Measurements from ENCODE around the gene PLD1.

PLD1 gene

DNA sequence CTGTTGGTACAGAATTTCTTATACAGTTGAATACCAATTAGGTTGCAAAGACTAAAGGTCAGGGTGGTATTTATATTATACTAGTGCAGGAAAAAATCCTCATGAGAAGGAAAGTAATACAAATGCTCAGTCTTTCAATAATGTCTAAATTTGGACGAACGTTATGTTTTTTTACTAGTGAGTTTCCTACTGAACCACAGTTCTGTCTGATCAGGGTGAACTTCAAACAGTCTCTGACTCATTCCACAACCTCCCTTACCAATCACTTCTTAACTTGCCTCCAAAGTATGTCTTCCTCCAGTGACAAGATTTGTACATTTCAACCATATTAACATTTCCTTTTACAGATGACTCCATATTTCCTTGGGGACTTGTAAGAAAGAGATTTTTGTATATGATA lies 36.3 kb upstream of the PLD1 start:
- Histone ChIP-seq H3K4me3 (ENCODE audit: low read length) (no peak overlapping the region), H3K9me2 (replicated peaks; ENCODE audit: control insufficient read depth, low read length) (no peaks in the 10 kb centered on the region), H3F3A (ENCODE audit: control insufficient read depth, insufficient read depth) (no peaks in the 10 kb centered on the region), H3K79me2 (ENCODE audit: control insufficient read depth, low read length) (no peaks in the 10 kb centered on the region), H3K9me3 (ENCODE audit: control insufficient read depth, insufficient read depth, low read length) (no peaks in the 10 kb centered on the region), H3K27me3 (ENCODE audit: control insufficient read depth, low read length) (0 out of 2 replicates have a peak, but pooled peaks cover 3% of the 10 kb centered on the region), H4K20me1 (ENCODE audit: control insufficient read depth, insufficient read depth, low read depth, low read length) (no peaks in the 10 kb centered on the region), H3K27ac (ENCODE audit: low read depth, low read length) (no peak overlapping the region), H3K4me2 (ENCODE audit: low read length) (no peak overlapping the region), H3K36me3 (ENCODE audit: control insufficient read depth, low read length) (no peaks in the 10 kb centered on the region), H3K4me1 (ENCODE audit: control insufficient read depth, low read length) (no peaks in the 10 kb centered on the region)
- TF ChIP-seq EZH2phosphoT487 (IDR thresholded peaks at IDR 0.05; ENCODE audit: borderline replicate concordance, low read length) = no peak
- TF ChIP-seq, protein P1, sequence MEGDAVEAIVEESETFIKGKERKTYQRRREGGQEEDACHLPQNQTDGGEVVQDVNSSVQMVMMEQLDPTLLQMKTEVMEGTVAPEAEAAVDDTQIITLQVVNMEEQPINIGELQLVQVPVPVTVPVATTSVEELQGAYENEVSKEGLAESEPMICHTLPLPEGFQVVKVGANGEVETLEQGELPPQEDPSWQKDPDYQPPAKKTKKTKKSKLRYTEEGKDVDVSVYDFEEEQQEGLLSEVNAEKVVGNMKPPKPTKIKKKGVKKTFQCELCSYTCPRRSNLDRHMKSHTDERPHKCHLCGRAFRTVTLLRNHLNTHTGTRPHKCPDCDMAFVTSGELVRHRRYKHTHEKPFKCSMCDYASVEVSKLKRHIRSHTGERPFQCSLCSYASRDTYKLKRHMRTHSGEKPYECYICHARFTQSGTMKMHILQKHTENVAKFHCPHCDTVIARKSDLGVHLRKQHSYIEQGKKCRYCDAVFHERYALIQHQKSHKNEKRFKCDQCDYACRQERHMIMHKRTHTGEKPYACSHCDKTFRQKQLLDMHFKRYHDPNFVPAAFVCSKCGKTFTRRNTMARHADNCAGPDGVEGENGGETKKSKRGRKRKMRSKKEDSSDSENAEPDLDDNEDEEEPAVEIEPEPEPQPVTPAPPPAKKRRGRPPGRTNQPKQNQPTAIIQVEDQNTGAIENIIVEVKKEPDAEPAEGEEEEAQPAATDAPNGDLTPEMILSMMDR (IDR thresholded peaks at IDR 0.05; ENCODE audit: low read depth, low read length, poor library complexity, severe bottlenecking) = no peak

DNA sequence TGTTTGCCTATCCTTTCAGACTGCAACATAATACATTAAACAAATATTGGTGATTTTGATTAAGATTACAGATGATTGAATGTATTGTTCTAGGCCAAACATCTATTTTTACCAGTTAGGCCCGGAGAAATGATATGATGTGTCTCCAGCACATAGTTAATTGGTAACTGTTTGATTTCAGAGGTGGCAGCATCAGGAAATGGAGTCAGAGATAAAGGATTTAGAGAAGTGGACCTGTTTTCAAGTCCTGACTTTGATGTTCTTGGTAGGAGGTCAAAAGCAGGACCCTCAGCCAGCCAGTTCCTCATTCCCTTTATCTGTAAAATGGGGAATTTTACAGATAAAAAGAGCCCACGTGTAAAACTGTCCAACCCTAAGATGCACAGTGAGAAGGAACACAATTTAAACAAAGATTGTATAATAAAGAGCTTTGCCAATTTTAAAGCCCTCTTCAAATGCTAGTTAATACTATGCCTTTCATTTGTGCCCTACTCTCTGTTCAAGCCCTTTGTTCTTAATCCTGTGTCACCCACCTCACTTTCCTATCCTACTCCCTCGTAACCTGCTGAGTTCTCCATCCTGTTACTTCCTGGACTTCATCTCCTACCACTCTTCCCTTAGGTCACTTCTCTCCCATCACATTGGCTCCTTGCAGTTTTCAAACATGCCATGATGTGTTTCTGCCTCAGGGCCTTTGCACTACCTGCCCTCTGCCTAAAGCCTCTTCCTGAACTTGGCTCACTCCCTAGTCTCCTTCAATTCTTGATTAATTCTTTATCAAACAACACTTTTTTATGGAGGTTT lies 35.4 kb upstream of the PLD1 start:
- no peaks in the 10 kb centered on the region for H3F3A ChIP-seq (ENCODE audit: control insufficient read depth, insufficient read depth)
- H3K27ac ChIP-seq (ENCODE audit: low read depth, low read length) = no peak overlapping the region
- TF ChIP-seq, protein P1 (IDR thresholded peaks at IDR 0.05; ENCODE audit: low read depth, low read length, poor library complexity, severe bottlenecking) = no peak
- no peak for TF ChIP-seq EZH2phosphoT487 (IDR thresholded peaks at IDR 0.05; ENCODE audit: borderline replicate concordance, low read length)
- H3K9me2 ChIP-seq (replicated peaks; ENCODE audit: control insufficient read depth, low read length) = no peaks in the 10 kb centered on the region
- no peaks in the 10 kb centered on the region for H3K79me2 ChIP-seq (ENCODE audit: control insufficient read depth, low read length)
- H3K4me2 ChIP-seq (ENCODE audit: low read length) = no peak overlapping the region
- no peaks in the 10 kb centered on the region for H3K36me3 ChIP-seq (ENCODE audit: control insufficient read depth, low read length)
- 0 out of 2 replicates have a peak, but pooled peaks cover 3% of the 10 kb centered on the region for H3K27me3 ChIP-seq (ENCODE audit: control insufficient read depth, low read length)
- no peaks in the 10 kb centered on the region for H4K20me1 ChIP-seq (ENCODE audit: control insufficient read depth, insufficient read depth, low read depth, low read length)
- no peaks in the 10 kb centered on the region for H3K9me3 ChIP-seq (ENCODE audit: control insufficient read depth, insufficient read depth, low read length)
- H3K4me1 ChIP-seq (ENCODE audit: control insufficient read depth, low read length) = no peaks in the 10 kb centered on the region
- H3K4me3 ChIP-seq (ENCODE audit: low read length) = no peak overlapping the region

DNA sequence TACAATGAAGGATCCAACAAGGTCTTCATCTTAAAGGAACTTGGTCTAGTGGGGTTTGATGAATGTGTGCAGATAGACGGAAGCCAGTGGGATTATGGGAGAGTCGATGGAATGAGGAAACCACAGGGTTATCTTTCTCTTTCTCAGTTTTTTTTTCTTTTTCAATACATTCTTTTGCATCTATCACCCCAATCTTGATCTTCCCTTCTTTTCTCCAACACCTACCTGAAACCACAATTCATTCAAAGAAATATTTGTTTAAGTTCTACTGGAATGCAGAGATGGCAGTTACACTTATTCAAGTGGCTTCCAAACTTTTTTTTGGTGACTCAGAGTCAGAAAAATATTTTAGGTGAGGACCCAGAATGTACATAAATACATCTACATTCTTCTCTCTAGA lies 34.6 kb upstream of the PLD1 start:
- Histone ChIP-seq H3K4me3 (ENCODE audit: low read length) (no peak overlapping the region), H3K27ac (ENCODE audit: low read depth, low read length) (no peak overlapping the region), H3K9me3 (ENCODE audit: control insufficient read depth, insufficient read depth, low read length) (no peaks in the 10 kb centered on the region), H3K27me3 (ENCODE audit: control insufficient read depth, low read length) (0 out of 2 replicates have a peak, but pooled peaks cover 3% of the 10 kb centered on the region), H3K9me2 (replicated peaks; ENCODE audit: control insufficient read depth, low read length) (no peaks in the 10 kb centered on the region), H3K79me2 (ENCODE audit: control insufficient read depth, low read length) (no peaks in the 10 kb centered on the region), H3F3A (ENCODE audit: control insufficient read depth, insufficient read depth) (no peaks in the 10 kb centered on the region), H3K4me1 (ENCODE audit: control insufficient read depth, low read length) (no peaks in the 10 kb centered on the region), H3K4me2 (ENCODE audit: low read length) (no peak overlapping the region), H4K20me1 (ENCODE audit: control insufficient read depth, insufficient read depth, low read depth, low read length) (no peaks in the 10 kb centered on the region), H3K36me3 (ENCODE audit: control insufficient read depth, low read length) (no peaks in the 10 kb centered on the region)
- TF ChIP-seq, protein P1 (IDR thresholded peaks at IDR 0.05; ENCODE audit: low read depth, low read length, poor library complexity, severe bottlenecking) = no peak
- no peak for TF ChIP-seq EZH2phosphoT487 (IDR thresholded peaks at IDR 0.05; ENCODE audit: borderline replicate concordance, low read length)
